ENCODE results near the gene HMX1. TPM values are rescaled to one million over a fixed set of nuclear protein-coding genes. Genes with fewer than 3 reads are reported as not detected.

HMX1 gene
- total RNA-seq, 1 donor from 2014 or later: not detected

DNA sequence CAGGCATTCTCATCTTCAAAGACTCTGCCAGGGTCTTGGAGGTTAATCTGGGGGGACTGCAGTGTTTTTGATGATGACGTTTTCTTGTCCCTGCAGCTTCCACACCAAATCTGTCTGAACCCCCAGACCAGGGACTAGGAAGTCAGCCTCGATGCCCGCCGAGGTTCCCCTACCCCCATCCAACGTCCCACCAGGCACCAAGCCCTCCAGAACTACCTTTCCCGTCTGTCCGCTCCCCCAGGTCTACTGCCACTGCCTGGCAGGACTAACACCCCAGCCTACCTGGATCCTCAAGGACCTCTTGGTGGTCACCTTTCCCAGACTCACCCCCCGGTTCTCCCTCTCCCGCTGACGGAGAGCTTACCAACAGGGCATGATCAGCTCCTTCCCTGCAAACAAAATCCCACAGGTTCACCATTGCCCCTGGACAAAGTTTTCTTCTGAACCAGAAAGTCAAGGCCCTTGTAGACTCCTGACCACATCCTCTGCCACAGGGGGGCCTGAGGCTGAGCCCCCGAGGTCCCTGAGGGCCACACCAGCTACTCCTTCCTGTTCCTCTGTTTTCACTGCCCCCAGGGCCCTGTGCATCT, 40.9 kb downstream of the HMX1 start:
- FAIRE-seq: no peak

DNA sequence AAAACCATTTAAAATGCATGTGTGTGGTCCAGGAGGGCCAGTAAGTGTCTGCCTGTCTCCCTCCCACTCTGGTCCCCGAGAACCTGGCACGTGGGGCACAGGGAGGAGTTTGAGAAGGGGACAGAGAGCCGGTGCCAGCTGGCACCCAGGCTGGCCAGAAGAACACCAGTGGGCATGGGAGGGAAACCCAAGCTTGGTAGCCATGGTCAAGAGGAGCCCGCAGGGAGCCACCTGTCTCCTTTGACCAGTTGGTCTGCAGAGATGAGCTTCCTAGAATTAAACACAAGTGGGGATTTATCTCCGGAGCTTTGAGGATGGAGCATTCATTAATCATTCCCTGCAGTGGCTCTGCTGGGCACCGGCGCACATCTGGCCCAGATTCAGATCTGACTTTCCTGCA, 41.6 kb downstream of the HMX1 start:
- DNase-seq (ENCODE audit: low spot score in 2 of 2) (no peak), FAIRE-seq (no peak)

More for the DNA sequence above, 40.9 kb downstream of the HMX1 start:
- DNase-seq (ENCODE audit: low spot score in 2 of 2): no peak

DNA sequence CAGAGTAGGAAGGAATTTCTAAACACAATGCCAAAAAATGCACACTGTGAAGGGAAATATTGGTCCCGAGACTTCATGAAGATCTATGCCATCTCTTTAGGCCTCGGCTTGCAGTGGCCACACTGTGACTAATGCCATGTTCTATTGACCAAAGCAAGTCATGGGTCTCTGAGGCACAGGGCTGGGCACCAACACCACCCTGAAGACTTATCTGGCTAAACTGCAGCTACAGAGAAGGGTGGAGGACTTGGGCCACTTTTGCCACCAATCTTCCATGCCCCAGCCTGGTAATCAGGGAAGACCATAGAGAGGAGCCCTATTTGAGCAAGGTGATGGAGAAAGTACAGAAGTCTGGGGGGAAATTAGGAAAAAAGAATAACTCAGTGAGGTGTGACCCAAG, 42.1 kb downstream of the HMX1 start:
- no peak for DNase-seq (ENCODE audit: low spot score in 2 of 2)
- no peak for FAIRE-seq

DNA sequence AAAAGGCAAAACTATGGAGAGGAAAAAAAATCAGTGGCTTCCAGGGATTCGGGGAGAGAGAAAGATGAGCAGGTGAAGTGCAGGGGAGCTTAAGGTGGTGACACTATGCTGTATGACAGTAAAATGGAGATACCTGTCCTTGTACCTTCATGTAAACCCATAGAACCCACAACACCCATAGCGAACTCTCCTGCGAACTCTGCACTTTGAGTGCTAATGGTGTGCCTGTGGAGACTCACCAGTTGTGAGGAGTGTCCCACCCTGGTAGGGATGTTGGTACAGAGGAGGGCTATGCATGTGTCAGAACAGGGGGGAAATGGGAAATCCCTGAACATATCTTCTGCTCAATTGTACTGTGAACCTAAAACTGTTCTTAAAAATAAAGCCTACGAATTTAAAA, 42.8 kb downstream of the HMX1 start:
- FAIRE-seq: no peak
- DNase-seq (ENCODE audit: low spot score in 2 of 2): no peak

DNA sequence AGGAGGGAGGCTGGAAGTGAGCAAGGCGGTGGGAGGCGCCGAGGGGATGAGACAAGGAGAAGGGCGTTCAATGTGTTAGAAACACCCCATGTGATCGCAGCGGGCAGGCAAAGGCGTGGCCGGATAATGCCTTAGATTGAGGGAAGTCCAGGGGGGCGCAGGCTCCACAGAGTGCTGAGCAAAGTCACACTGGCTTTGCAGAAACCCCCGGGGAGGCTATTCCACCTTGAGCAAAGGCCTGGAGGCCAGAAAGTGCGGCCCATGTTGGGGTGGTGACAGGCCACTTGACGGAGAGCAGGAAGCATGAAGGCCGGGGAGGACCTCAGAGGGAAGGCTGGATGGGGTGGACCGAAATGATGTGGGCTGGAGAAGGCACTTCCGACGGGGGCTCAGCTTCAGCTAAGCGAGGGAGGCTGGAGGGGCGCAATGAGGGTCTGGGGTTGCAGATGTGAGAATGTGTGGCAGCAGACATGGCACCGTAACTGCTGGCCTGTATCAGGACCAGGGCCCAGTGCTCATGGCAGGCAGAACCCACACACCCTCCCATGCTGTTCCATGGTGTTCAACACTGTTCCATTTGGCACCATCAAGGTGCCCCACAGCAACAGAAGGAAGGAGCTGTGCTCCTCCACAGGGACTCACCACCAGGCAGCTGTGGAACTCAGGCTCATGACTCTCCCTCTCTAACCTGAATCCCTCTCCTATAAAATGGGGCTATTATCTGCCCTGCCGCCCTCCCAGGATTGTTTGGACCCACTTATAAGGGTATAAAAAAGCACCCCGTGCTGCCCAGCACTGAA, 50.3 kb downstream of the HMX1 start:
- DNase-seq (ENCODE audit: low spot score in 2 of 2): no peak
- FAIRE-seq: no peak

DNA sequence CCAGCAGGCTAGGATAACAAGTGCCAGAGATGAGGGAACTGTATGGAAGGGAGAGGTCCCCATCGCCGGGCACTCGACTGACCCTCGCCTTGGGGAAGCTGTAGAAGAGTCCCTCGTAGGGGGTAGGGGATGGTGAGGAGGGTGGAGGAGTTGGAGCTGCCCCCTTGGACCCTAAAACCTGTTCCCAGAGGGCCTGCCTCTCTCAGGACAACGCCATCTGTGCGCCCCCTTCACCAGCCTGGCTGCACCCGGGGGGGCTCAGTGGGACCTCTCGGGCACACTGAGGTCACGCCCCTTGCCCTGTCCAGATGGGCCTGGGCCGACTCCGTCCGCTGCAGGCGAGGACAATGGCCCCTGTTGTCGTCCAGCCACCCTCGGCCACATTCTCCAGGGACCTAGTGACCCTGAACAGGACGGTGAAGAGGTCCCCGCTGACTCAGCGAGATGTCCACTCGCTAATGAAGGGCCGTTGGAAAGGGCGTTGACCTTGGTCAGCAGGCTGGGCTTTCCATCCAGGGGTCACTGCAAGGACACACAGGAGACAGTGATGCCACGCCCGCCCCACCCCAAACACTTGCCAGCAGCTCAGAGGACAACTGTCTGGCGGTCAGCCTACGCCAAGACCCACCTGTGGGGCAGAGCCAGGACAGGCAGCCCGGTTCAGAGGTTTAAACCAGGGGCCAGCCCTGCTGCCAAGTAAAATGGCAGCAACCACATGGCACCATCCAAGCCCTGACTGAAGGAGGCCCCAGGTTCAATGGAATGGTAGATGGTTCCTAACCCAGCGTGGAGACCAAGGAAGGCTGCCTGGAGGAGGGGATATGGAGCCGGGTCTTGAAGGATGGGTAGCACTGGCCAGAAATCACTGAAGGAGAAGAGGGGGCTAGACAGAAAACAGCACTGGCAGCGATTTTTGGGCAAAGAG, 51.2 kb downstream of the HMX1 start:
- FAIRE-seq: no peak
- DNase-seq (ENCODE audit: low spot score in 2 of 2): no peak

DNA sequence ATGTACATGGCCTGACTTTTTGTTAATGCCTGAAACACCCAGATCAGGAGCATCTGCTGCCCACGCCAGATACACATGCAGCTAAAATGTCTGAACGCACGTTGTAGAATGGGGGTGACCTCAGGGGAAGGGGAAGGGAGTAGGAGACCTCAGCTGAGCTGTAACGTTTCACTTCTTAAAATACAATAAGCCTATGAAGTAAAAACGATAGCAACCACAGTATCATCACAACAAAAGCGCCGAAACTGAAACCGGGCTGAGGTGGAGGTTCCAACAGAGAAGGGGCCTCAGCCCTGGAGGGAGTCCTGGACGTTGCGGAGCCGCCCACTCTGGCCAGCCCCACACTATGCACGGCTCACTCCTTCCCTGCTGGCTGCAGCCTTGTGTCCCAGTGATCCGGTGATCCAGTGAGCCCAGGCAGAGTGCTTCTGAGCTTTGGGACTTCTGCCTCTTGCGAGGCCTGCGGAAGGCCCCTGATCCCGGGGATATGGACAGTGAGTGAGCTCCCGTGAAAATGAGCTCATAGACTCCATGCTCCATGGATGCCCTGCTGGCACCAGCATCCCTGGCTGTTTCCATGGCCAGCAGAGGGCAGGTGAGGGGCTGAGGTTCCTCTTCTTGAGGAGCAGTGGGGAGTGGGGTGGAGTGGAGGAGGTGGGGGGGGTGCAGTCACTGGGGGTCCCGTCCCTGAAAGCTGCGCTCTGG, 52.0 kb downstream of the HMX1 start:
- DNase-seq (ENCODE audit: low spot score in 2 of 2) (no peak), FAIRE-seq (no peak)

DNA sequence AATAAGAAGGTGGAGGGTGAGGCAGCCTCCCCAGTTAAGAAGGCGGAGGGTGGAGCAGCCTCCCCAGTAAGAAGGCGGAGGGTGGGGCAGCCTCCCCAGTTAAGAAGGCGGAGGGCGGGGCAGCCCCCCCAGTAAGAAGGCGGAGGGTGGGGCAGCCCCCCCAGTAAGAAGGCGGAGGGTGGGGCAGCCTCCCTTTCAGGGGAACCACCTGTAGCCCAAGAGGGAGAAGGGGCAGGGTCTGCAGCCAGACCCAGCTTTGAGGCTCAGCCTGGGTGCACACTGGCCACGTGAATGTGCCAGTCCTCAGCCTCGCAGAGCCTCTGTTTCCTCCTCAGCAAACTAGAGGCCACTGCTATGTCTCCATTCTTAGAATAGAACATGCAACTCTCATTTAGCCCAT, 52.6 kb downstream of the HMX1 start:
- FAIRE-seq (no peak), DNase-seq (ENCODE audit: low spot score in 2 of 2) (no peak)

DNA sequence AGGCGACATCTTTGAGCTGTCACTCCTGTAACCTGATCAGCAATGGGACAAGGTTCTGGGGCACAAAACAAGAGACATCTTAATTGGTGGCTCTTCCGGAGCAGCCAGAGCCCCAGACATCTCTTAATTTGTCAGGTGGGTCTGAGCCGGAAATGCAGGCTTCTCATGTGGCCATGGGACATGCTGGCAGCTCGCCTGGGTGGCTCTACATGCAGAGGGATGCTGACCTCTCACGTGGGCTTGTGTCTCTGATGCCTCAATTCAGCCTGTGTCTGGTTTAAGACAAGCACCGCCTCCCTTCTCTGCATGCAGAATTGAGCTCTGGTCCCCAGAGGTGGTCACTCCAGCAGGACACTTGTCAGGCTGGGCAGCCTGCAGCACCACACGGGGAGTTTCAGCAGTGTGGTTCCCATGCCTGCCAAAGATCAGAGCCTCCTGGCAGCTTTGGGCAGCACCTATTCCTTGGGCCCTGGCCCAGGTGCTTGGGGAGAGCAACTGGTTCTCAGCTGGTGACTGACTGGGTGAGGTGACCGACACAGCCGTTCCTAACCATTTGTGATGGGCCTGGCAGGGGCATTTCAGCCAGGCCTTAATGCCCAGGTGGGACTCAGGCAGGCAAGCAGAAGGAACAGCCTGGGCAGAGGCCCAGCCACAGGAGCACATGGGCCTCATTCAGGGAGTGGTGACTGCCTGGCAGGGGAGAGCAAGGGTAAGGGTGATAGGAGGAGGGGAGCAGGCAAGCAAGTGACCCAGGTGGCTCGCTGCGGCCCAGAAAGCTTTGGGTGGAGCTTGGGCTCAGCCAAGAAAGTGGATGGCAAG, 53.4 kb downstream of the HMX1 start:
- no peak for DNase-seq (ENCODE audit: low spot score in 2 of 2)
- no peak for FAIRE-seq

DNA sequence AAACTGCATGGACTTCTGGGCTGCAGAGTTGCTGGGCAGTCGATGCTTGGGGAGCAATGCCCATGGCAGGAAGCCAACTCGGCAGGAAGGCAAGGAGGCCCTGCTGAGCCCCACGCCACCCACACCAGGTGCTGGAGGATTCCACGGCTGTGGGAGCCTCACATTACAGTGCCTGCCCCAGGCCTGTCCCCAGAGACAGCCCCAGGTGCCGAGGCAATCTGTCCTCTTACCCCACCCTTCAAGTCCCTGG, 53.9 kb downstream of the HMX1 start:
- FAIRE-seq (no peak), DNase-seq (ENCODE audit: low spot score in 2 of 2) (no peak)

DNA sequence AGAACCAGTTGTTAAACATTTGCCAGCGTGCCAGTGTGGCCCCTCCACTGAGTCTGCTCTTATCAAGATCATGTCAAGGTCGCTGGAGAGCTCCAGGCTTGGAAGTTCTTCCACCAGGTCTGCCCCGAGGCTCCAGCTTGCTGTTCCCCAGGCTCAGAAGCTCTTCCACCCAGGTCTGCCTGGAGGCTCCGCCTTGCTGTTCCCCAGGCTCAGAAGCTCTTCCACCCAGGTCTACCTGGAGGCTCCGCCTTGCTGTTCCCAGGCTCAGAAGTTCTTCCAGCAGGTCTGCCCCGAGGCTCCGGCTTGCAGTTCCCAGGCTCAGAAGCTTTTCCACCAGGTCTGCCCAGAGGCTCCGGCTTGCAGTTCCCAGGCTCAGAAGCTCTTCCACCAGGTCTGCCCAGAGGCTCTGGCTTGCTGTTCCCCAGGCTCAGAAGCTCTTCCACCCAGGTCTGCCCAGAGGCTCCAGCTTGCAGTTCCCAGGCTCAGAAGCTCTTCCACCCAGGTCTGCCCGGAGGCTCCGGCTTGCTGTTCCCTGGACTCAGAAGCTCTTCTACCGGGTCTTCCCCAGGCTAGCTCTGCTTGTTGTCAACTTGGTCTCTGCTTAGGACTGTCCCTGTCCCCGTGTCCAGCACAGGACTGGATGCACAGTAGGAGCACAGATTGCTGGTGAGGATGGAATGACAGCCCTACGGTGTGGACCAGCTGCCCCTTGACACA, 54.4 kb downstream of the HMX1 start:
- FAIRE-seq (no peak), DNase-seq (ENCODE audit: low spot score in 2 of 2) (no peak)

All from frontal cortex (tissue), 4 donors.